Activated naive CD8-positive, alpha-beta T cell treated with anti-CD3 and anti-CD28 coated beads for 36 hours (primary cell): Measurements from ENCODE around the gene STIM2. TPM values are rescaled to one million over a fixed set of nuclear protein-coding genes. Genes with fewer than 3 reads are reported as not detected.

ENCODE experiments used
- DNase-seq: peaks from one replicate; pipeline ENCODE4 v3.0.0; 2021
- H3K27ac Mint-ChIP-seq: one replicate; pipeline ENCODE4 v1.8.0; 2022; ENCODE audit warnings: mild to moderate bottlenecking, moderate library complexity, mixed read lengths
- H3K27me3 Mint-ChIP-seq: one replicate; pipeline ENCODE4 v1.8.0; 2022; ENCODE audit warnings: mild to moderate bottlenecking, mixed read lengths
- H3K36me3 Mint-ChIP-seq: one replicate; pipeline ENCODE4 v1.8.0; 2021; ENCODE audit warnings: mild to moderate bottlenecking, mixed read lengths
- H3K4me1 Mint-ChIP-seq: one replicate; pipeline ENCODE4 v1.8.0; 2021; ENCODE audit warnings: mixed read lengths
- H3K4me3 Mint-ChIP-seq: one replicate; pipeline ENCODE4 v1.8.0; 2022; ENCODE audit warnings: mild to moderate bottlenecking, moderate library complexity, mixed read lengths
- H3K9me3 Mint-ChIP-seq: one replicate; pipeline ENCODE4 v1.8.0; 2022; ENCODE audit warnings: mixed read lengths
- total RNA-seq, 2 experiments: library from RNA; stranded (reverse); gene quantifications; one replicate each; pipeline ENCODE4 v1.2.3, GENCODE V29; 2021

STIM2 gene
- total RNA-seq, 2 experiments from 2014 or later = 41.8 to 45.1 TPM

- H3K4me3 Mint-ChIP-seq = no peak overlapping the region
These were observed 188.0 kb downstream of the STIM2 start for GRCh38 chr4:27048429-27049238.

GRCh38 chr4:27049239-27049829 lies 188.7 kb downstream of the STIM2 start:
- DNase-seq = no peak
- H3K27ac Mint-ChIP-seq = no peak overlapping the region
- peaks cover 58% of the 10 kb centered on the region for H3K27me3 Mint-ChIP-seq

More at GRCh38 chr4:27048429-27049238, 188.0 kb downstream of the STIM2 start:
- Mint-ChIP-seq H3K27ac (no peak overlapping the region), H3K27me3 (peaks cover 62% of the 10 kb centered on the region), H3K9me3 (no peaks in the 10 kb centered on the region), H3K36me3 (peaks cover 5% of the 10 kb centered on the region), H3K4me1 (peaks cover 8% of the 10 kb centered on the region)
- DNase-seq = no peak

GRCh38 chr4:27050731-27051130 lies 190.1 kb downstream of the STIM2 start:
- H3K4me3 Mint-ChIP-seq = no peak overlapping the region
- H3K27ac Mint-ChIP-seq = no peak overlapping the region
- no peaks in the 10 kb centered on the region for H3K9me3 Mint-ChIP-seq
- H3K36me3 Mint-ChIP-seq = no peaks in the 10 kb centered on the region
- DNase-seq = no peak
- H3K27me3 Mint-ChIP-seq = peaks cover 60% of the 10 kb centered on the region
- H3K4me1 Mint-ChIP-seq = peaks cover 8% of the 10 kb centered on the region

More at GRCh38 chr4:27049239-27049829, 188.7 kb downstream of the STIM2 start:
- no peaks in the 10 kb centered on the region for H3K9me3 Mint-ChIP-seq
- peaks cover 3% of the 10 kb centered on the region for H3K36me3 Mint-ChIP-seq
- H3K4me1 Mint-ChIP-seq = peaks cover 8% of the 10 kb centered on the region
- H3K4me3 Mint-ChIP-seq = no peak overlapping the region

GRCh38 chr4:27055221-27055760 lies 194.7 kb downstream of the STIM2 start:
- Mint-ChIP-seq H3K4me1 (no peaks in the 10 kb centered on the region), H3K4me3 (no peak overlapping the region), H3K27me3 (peaks cover 32% of the 10 kb centered on the region), H3K27ac (no peak overlapping the region), H3K36me3 (peaks cover 2% of the 10 kb centered on the region), H3K9me3 (no peaks in the 10 kb centered on the region)
- no peak for DNase-seq

- DNase-seq = no peak
- no peak overlapping the region for H3K4me3 Mint-ChIP-seq
- no peaks in the 10 kb centered on the region for H3K4me1 Mint-ChIP-seq
- no peaks in the 10 kb centered on the region for H3K9me3 Mint-ChIP-seq
- H3K36me3 Mint-ChIP-seq = peaks cover 2% of the 10 kb centered on the region
- no peak overlapping the region for H3K27ac Mint-ChIP-seq
- peaks cover 28% of the 10 kb centered on the region for H3K27me3 Mint-ChIP-seq
These were observed 195.6 kb downstream of the STIM2 start for GRCh38 chr4:27056281-27056680.

- DNase-seq = no peak
- H3K36me3 Mint-ChIP-seq = peaks cover 2% of the 10 kb centered on the region
- H3K27ac Mint-ChIP-seq = no peak overlapping the region
- H3K4me1 Mint-ChIP-seq = no peaks in the 10 kb centered on the region
- no peak overlapping the region for H3K4me3 Mint-ChIP-seq
- no peaks in the 10 kb centered on the region for H3K9me3 Mint-ChIP-seq
- peaks cover 24% of the 10 kb centered on the region for H3K27me3 Mint-ChIP-seq
These were observed 196.4 kb downstream of the STIM2 start for GRCh38 chr4:27057053-27057452.

- Mint-ChIP-seq H3K27me3 (peaks cover 23% of the 10 kb centered on the region), H3K27ac (no peak overlapping the region), H3K4me3 (no peak overlapping the region), H3K36me3 (peaks cover 2% of the 10 kb centered on the region), H3K9me3 (no peaks in the 10 kb centered on the region), H3K4me1 (no peaks in the 10 kb centered on the region)
- DNase-seq = no peak
These were observed 197.0 kb downstream of the STIM2 start for GRCh38 chr4:27057662-27058061.

GRCh38 chr4:27058819-27059406 lies 198.3 kb downstream of the STIM2 start:
- DNase-seq = no peak
- no peaks in the 10 kb centered on the region for H3K4me1 Mint-ChIP-seq
- no peak overlapping the region for H3K4me3 Mint-ChIP-seq
- no peak overlapping the region for H3K27ac Mint-ChIP-seq
- H3K9me3 Mint-ChIP-seq = no peaks in the 10 kb centered on the region
- H3K36me3 Mint-ChIP-seq = peaks cover 2% of the 10 kb centered on the region
- peaks cover 18% of the 10 kb centered on the region for H3K27me3 Mint-ChIP-seq

- H3K27ac Mint-ChIP-seq = no peak overlapping the region
- no peak for DNase-seq
These were observed 198.8 kb downstream of the STIM2 start for GRCh38 chr4:27059446-27059845.

GRCh38 chr4:27062256-27062655 lies 201.6 kb downstream of the STIM2 start:
- Mint-ChIP-seq H3K4me3 (no peak overlapping the region), H3K27me3 (peaks cover 5% of the 10 kb centered on the region), H3K27ac (no peak overlapping the region), H3K4me1 (no peaks in the 10 kb centered on the region), H3K9me3 (no peaks in the 10 kb centered on the region), H3K36me3 (peaks cover 2% of the 10 kb centered on the region)
- DNase-seq = no peak

More at GRCh38 chr4:27059446-27059845, 198.8 kb downstream of the STIM2 start:
- Mint-ChIP-seq H3K4me1 (no peaks in the 10 kb centered on the region), H3K4me3 (no peak overlapping the region), H3K9me3 (no peaks in the 10 kb centered on the region), H3K27me3 (peaks cover 17% of the 10 kb centered on the region), H3K36me3 (peaks cover 2% of the 10 kb centered on the region)

- Mint-ChIP-seq H3K9me3 (no peaks in the 10 kb centered on the region), H3K27me3 (peaks cover 10% of the 10 kb centered on the region), H3K36me3 (no peaks in the 10 kb centered on the region), H3K4me1 (no peaks in the 10 kb centered on the region), H3K27ac (no peak overlapping the region), H3K4me3 (no peak overlapping the region)
- no peak for DNase-seq
These were observed 205.9 kb downstream of the STIM2 start for GRCh38 chr4:27066591-27066990.

- H3K36me3 Mint-ChIP-seq = no peaks in the 10 kb centered on the region
- H3K4me1 Mint-ChIP-seq = no peaks in the 10 kb centered on the region
- no peaks in the 10 kb centered on the region for H3K9me3 Mint-ChIP-seq
- no peak overlapping the region for H3K27ac Mint-ChIP-seq
- no peak for DNase-seq
- H3K4me3 Mint-ChIP-seq = no peak overlapping the region
- H3K27me3 Mint-ChIP-seq = peaks cover 10% of the 10 kb centered on the region
These were observed 207.7 kb downstream of the STIM2 start for GRCh38 chr4:27068151-27068867.
